Activated CD8-positive, alpha-beta T cell treated with anti-CD3 and anti-CD28 coated beads, Interleukin-2, amount 10 ng/mL, durations not matched to agents 7 days and 5 days (primary cell): Measurements from ENCODE around the gene TBX1. TPM values are rescaled to one million over a fixed set of nuclear protein-coding genes. Genes with fewer than 3 reads are reported as not detected.
A peak's percentile ranks its signal among the peaks of the same experiment; 100 is the strongest.

Source experiments
- ATAC-seq: fragments of 150-1000 bp; cut with Tn5 transposase; one replicate; pipeline ENCODE4 v1.10.0; 2021; ENCODE audit warnings: moderate library complexity
- CTCF ChIA-PET: fragments of 350-600 bp; sonication (Branson Sonifier 250); formaldehyde crosslinking; loops from one replicate; lab custom pipeline; 2021; ENCODE audit warnings: antibody characterized with exemption; lab: Charles Lee
- POLR2A ChIA-PET: fragments of 350-600 bp; sonication (Branson Sonifier 250); formaldehyde crosslinking; loops from one replicate; lab custom pipeline; 2021; ENCODE audit warnings: antibody characterized with exemption; lab: Charles Lee
- DNase-seq: peaks from one replicate; pipeline ENCODE4 v3.0.0-alpha.2; 2020
- H3K27ac Mint-ChIP-seq: one replicate; pipeline ENCODE4 v1.8.0; 2021; ENCODE audit warnings: mild to moderate bottlenecking, mixed read lengths
- H3K27me3 Mint-ChIP-seq: one replicate; pipeline ENCODE4 v1.8.0; 2021; ENCODE audit warnings: low read depth, mixed read lengths
- H3K36me3 Mint-ChIP-seq: one replicate; pipeline ENCODE4 v1.8.0; 2021; ENCODE audit warnings: low read depth, mixed read lengths
- H3K4me1 Mint-ChIP-seq: one replicate; pipeline ENCODE4 v1.8.0; 2021; ENCODE audit warnings: low read depth, mixed read lengths
- H3K4me3 Mint-ChIP-seq: one replicate; pipeline ENCODE4 v1.8.0; 2021; ENCODE audit warnings: mild to moderate bottlenecking, mixed read lengths
- H3K9me3 Mint-ChIP-seq: one replicate; pipeline ENCODE4 v1.8.0; 2022; ENCODE audit warnings: mixed read lengths; ENCODE audit not compliant: insufficient read depth
- total RNA-seq, 2 experiments: library from RNA; stranded (reverse); gene quantifications; one replicate each; pipeline ENCODE4 v1.2.3, GENCODE V29; 2021

The TBX1 gene
- 1 to 10 TPM; 1.2 to 1.5 TPM for total RNA-seq

- Mint-ChIP-seq H3K4me3 (peak within 1 kb of the TSS; percentile 48), H3K36me3 (peaks cover 2% of the 10 kb centered on the region), H3K4me1 (peaks cover 29% of the 10 kb centered on the region), H3K9me3 (no peaks in the 10 kb centered on the region), H3K27me3 (peaks cover 72% of the 10 kb centered on the region), H3K27ac (no peak within 1 kb of the TSS)
- ChIA-PET CTCF (no interaction called here), POLR2A (no interaction called here)
- DNase-seq = no peak
- no peak for ATAC-seq
Measured at GRCh38 chr22:19760058-19760950, at the start of gene TBX1. Gene TBX1, plus strand, starts transcription at chr22:19760778. Its CDS starts 66 bp downstream, at chr22:19760844.

- no peaks in the 10 kb centered on the region for H3K9me3 Mint-ChIP-seq
- DNase-seq (no peak), ATAC-seq (no peak)
- POLR2A ChIA-PET = no interaction called here
- H3K27me3 Mint-ChIP-seq = peaks cover 22% of the 10 kb centered on the region
- H3K27ac Mint-ChIP-seq = no peak overlapping the region
- H3K36me3 Mint-ChIP-seq = no peaks in the 10 kb centered on the region
- H3K4me3 Mint-ChIP-seq = peak overlapping the region; percentile 48
- peaks cover 3% of the 10 kb centered on the region for H3K4me1 Mint-ChIP-seq
- CTCF ChIA-PET = no interaction called here
Measured at GRCh38 chr22:19713245-19713644, 47.3 kb upstream of the TBX1 start.

DNA sequence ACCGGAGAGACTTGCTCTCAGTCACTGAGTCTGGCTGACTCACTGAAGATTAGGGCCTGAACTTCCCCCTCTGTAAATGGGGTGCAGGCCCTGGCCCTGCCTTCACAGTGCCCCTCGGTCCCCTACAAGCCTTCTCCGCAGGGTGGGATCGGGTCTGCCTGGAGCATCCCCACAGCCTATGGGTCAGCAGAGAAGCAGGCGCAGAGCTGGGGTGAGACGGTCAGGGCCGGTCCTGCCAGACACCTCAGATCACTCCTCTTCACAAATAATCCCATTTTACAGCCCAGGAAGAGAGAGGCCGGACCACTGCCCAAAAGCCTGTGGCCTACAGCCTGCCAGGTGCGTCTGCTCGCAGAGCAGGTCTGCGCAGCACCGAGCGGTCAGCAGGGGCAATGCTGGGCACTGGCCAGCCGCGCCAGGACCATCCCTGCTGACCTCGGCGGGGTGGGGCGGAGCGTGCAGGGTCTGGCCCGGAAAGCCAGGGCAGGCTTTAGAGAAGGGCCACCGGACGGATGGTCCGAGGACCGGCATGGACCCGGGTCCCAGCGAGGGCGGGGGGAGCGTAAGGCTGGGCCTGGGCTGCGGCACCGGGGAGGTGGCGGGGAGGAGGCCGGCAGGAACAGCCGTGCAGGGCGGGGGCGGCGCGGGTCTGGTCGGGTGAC is 46.8 kb upstream of the TBX1 start:
- peak overlapping the region; percentile 48 for H3K4me3 Mint-ChIP-seq
- DNase-seq = no peak
- no peak for ATAC-seq
- POLR2A ChIA-PET = no interaction called here
- H3K27ac Mint-ChIP-seq = no peak overlapping the region
- no peaks in the 10 kb centered on the region for H3K36me3 Mint-ChIP-seq
- no peaks in the 10 kb centered on the region for H3K9me3 Mint-ChIP-seq
- H3K27me3 Mint-ChIP-seq = peaks cover 22% of the 10 kb centered on the region
- peaks cover 3% of the 10 kb centered on the region for H3K4me1 Mint-ChIP-seq
- CTCF ChIA-PET = no interaction called here

GRCh38 chr22:19714312-19715187 is 46.0 kb upstream of the TBX1 start, which contains the start of gene SEPTIN5:
Gene SEPTIN5, plus strand, starts transcription at chr22:19714503. Its CDS starts 86 bp downstream, at chr22:19714589.
- Mint-ChIP-seq H3K27me3 (peaks cover 27% of the 10 kb centered on the region), H3K9me3 (no peaks in the 10 kb centered on the region), H3K4me1 (peaks cover 7% of the 10 kb centered on the region), H3K27ac (no peak within 1 kb of the TSS), H3K4me3 (peak within 1 kb of the TSS; percentile 48), H3K36me3 (no peaks in the 10 kb centered on the region)
- ATAC-seq (no peak), DNase-seq (no peak)
- ChIA-PET CTCF (no interaction called here), POLR2A (no interaction called here)

GRCh38 chr22:19715188-19715930 is 45.2 kb upstream of the TBX1 start:
- ChIA-PET POLR2A (no interaction called here), CTCF (no interaction called here)
- no peak for ATAC-seq
- Mint-ChIP-seq H3K27me3 (peaks cover 32% of the 10 kb centered on the region), H3K36me3 (no peaks in the 10 kb centered on the region), H3K4me1 (peaks cover 7% of the 10 kb centered on the region), H3K4me3 (no peak overlapping the region), H3K27ac (no peak overlapping the region), H3K9me3 (no peaks in the 10 kb centered on the region)
- DNase-seq = no peak

- peaks cover 7% of the 10 kb centered on the region for H3K4me1 Mint-ChIP-seq
- no peak for ATAC-seq
- DNase-seq = no peak
- no peaks in the 10 kb centered on the region for H3K36me3 Mint-ChIP-seq
- H3K27me3 Mint-ChIP-seq = peaks cover 37% of the 10 kb centered on the region
- no peaks in the 10 kb centered on the region for H3K9me3 Mint-ChIP-seq
- ChIA-PET POLR2A (interaction anchor here (0.6 kb wide), 1 partner anchor 185 kb away, joined by 3 read pairs; no protein-coding TSS in a partner anchor), CTCF (no interaction called here)
- H3K27ac Mint-ChIP-seq = no peak overlapping the region
- H3K4me3 Mint-ChIP-seq = no peak overlapping the region
Measured at GRCh38 chr22:19716041-19716828, 44.3 kb upstream of the TBX1 start.

DNA sequence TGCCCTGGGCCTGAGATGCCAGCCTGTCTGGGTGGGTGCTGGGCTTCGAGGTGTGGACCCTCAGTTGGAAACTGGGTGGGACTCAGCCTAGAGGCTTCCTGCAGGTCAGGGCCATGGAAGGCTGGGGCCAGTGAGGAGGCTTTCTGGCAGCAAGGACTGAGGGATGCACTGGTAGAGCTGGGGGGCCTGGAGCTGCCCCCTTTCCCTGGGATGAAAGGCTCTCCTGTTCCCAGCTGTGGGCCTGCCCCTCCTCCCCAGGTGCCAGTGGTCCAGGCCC is 43.8 kb upstream of the TBX1 start:
- no peak overlapping the region for H3K27ac Mint-ChIP-seq
- ATAC-seq (no peak), DNase-seq (no peak)
- H3K36me3 Mint-ChIP-seq = no peaks in the 10 kb centered on the region
- peaks cover 7% of the 10 kb centered on the region for H3K4me1 Mint-ChIP-seq
- H3K4me3 Mint-ChIP-seq = no peak overlapping the region
- no peaks in the 10 kb centered on the region for H3K9me3 Mint-ChIP-seq
- ChIA-PET POLR2A (no interaction called here), CTCF (no interaction called here)
- peaks cover 39% of the 10 kb centered on the region for H3K27me3 Mint-ChIP-seq

GRCh38 chr22:19717181-19717580 is 43.4 kb upstream of the TBX1 start:
- H3K9me3 Mint-ChIP-seq = no peaks in the 10 kb centered on the region
- no peak for ATAC-seq
- no peak overlapping the region for H3K4me3 Mint-ChIP-seq
- ChIA-PET CTCF (no interaction called here), POLR2A (no interaction called here)
- no peak overlapping the region for H3K27ac Mint-ChIP-seq
- DNase-seq = no peak
- H3K27me3 Mint-ChIP-seq = peaks cover 38% of the 10 kb centered on the region
- no peaks in the 10 kb centered on the region for H3K36me3 Mint-ChIP-seq
- H3K4me1 Mint-ChIP-seq = peaks cover 7% of the 10 kb centered on the region

DNA sequence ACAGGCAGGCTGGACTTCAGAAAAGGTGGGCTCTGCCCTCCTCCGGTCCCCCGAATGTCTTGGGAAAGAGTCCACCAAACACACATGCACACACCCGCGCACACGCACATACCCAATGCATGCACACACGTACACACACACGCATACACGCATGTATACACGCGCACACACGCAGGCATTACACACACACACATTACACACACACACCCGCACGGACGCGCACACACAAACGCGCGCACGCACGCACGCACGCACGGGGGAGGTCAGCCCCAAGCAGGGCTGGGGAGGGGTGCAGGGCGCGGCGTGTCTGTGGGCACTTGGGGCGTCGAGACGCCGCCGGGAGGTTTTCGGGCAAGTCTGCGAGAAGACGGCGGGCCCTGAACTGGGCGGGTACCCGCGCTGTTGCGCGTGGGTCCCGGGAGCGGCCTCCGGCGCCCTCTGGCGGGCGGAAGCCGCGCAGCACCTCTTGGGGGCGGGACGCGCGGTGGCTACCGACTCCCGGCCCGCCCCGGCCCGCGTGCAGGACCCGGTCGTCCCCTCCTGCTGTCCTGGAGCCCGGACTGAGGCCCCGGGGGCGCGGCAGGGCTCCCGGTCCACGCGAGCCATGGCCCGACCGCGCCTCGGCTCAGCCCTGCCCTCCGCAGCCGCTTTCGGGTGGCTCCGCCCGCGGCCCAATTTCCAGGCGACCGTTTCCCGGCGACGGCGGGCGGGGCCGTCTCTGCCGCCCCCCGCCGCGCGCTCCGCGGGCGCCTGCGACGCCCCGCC is 42.7 kb upstream of the TBX1 start:
- ChIA-PET CTCF (no interaction called here), POLR2A (no interaction called here)
- ATAC-seq (peak; percentile 88), DNase-seq (peak; percentile 82)
- Mint-ChIP-seq H3K4me3 (peak overlapping the region; percentile 61), H3K27me3 (peaks cover 37% of the 10 kb centered on the region), H3K9me3 (no peaks in the 10 kb centered on the region), H3K4me1 (peaks cover 7% of the 10 kb centered on the region), H3K27ac (peak overlapping the region; percentile 43), H3K36me3 (no peaks in the 10 kb centered on the region)

- H3K4me3 Mint-ChIP-seq = no peak overlapping the region
- DNase-seq = no peak
- ATAC-seq = no peak
- no peaks in the 10 kb centered on the region for H3K9me3 Mint-ChIP-seq
- H3K27ac Mint-ChIP-seq = no peak overlapping the region
- ChIA-PET CTCF (no interaction called here), POLR2A (no interaction called here)
- H3K36me3 Mint-ChIP-seq = no peaks in the 10 kb centered on the region
- H3K27me3 Mint-ChIP-seq = peaks cover 37% of the 10 kb centered on the region
- peaks cover 9% of the 10 kb centered on the region for H3K4me1 Mint-ChIP-seq
Measured at GRCh38 chr22:19718456-19719049, 42.0 kb upstream of the TBX1 start.
